MM.1S (cell line): ENCODE data around the gene KRT6C.

ENCODE experiments used
- DNase-seq: peaks from one replicate; pipeline ENCODE4 v3.0.0-alpha.2; 2015
- H2AFZ ChIP-seq: fragments of 300-600 bp; sonication (generic); 2 replicates; pipeline ENCODE4 v1.6.0; 2016; ENCODE audit warnings: antibody characterized with exemption, low read length
- H3F3A ChIP-seq: fragments of 300-600 bp; sonication (generic); 2 replicates; pipeline ENCODE4 v1.6.1; 2016; ENCODE audit warnings: mild to moderate bottlenecking, antibody characterized with exemption, low read length, moderate library complexity, mixed read lengths; ENCODE audit not compliant: insufficient read depth
- H3K27ac ChIP-seq: fragments of 300-600 bp; sonication (generic); 2 replicates; pipeline ENCODE4 v1.5.1; 2016; ENCODE audit warnings: mild to moderate bottlenecking, low read length
- H3K27me3 ChIP-seq: fragments of 300-600 bp; sonication (generic); replicated peaks from 2 replicates; pipeline ENCODE4 v1.6.0; 2016; ENCODE audit warnings: low read length; ENCODE audit not compliant: insufficient read depth
- H3K36me3 ChIP-seq: fragments of 300-600 bp; sonication (generic); replicated peaks from 2 replicates; pipeline ENCODE4 v1.6.1; 2016; ENCODE audit warnings: mild to moderate bottlenecking, low read length, mixed read lengths; ENCODE audit not compliant: insufficient read depth
- H3K4me1 ChIP-seq: fragments of 300-600 bp; sonication (generic); 2 replicates; pipeline ENCODE4 v1.6.1; 2016; ENCODE audit warnings: low read length, mixed read lengths
- H3K4me2 ChIP-seq: fragments of 300-600 bp; sonication (generic); 2 replicates; pipeline ENCODE4 v1.6.0; 2016; ENCODE audit warnings: low read depth, low read length
- H3K4me3 ChIP-seq: fragments of 300-600 bp; sonication (generic); 2 replicates; pipeline ENCODE4 v1.5.1; 2016; ENCODE audit warnings: low read length, mixed read lengths
- H3K79me2 ChIP-seq: fragments of 300-600 bp; sonication (generic); 2 replicates; pipeline ENCODE4 v1.6.1; 2016; ENCODE audit warnings: mixed run types, low read length, mixed read lengths
- H3K9ac ChIP-seq: fragments of 300-600 bp; sonication (generic); 2 replicates; pipeline ENCODE4 v1.6.1; 2016; ENCODE audit warnings: low read length, mixed read lengths
- H3K9me2 ChIP-seq: fragments of 300-600 bp; sonication (generic); replicated peaks from 2 replicates; pipeline ENCODE4 v1.6.1; 2016; ENCODE audit warnings: mild to moderate bottlenecking, low read length, mixed read lengths; ENCODE audit not compliant: insufficient read depth
- H3K9me3 ChIP-seq: fragments of 300-600 bp; sonication (generic); replicated peaks from 2 replicates; pipeline ENCODE4 v1.6.1; 2016; ENCODE audit warnings: mild to moderate bottlenecking, low read length, mixed read lengths; ENCODE audit not compliant: insufficient read depth
- H4K20me1 ChIP-seq: fragments of 300-600 bp; sonication (generic); 2 replicates; pipeline ENCODE4 v1.6.1; 2016; ENCODE audit warnings: mild to moderate bottlenecking, low read length, moderate library complexity, mixed read lengths; ENCODE audit not compliant: insufficient read depth
- EZH2 ChIP-seq: fragments of 300-600 bp; sonication (generic); optimal IDR thresholded peaks from 2 replicates; pipeline ENCODE3; 2017; ENCODE audit warnings: low read depth, mild to moderate bottlenecking, antibody characterized with exemption, low read length, mixed read lengths
- EZH2phosphoT487 ChIP-seq: fragments of 300-600 bp; sonication (generic); IDR thresholded peaks from 2 replicates; pipeline ENCODE4 v1.6.1; 2018; ENCODE audit warnings: antibody characterized with exemption, low read length
- TF ChIP-seq, protein P1 (sequence below): fragments of 300-600 bp; sonication (generic); IDR thresholded peaks from 2 replicates; pipeline ENCODE4 v1.5.1; 2016; ENCODE audit warnings: antibody characterized with exemption, low read length, mixed read lengths

The KRT6C gene

DNA sequence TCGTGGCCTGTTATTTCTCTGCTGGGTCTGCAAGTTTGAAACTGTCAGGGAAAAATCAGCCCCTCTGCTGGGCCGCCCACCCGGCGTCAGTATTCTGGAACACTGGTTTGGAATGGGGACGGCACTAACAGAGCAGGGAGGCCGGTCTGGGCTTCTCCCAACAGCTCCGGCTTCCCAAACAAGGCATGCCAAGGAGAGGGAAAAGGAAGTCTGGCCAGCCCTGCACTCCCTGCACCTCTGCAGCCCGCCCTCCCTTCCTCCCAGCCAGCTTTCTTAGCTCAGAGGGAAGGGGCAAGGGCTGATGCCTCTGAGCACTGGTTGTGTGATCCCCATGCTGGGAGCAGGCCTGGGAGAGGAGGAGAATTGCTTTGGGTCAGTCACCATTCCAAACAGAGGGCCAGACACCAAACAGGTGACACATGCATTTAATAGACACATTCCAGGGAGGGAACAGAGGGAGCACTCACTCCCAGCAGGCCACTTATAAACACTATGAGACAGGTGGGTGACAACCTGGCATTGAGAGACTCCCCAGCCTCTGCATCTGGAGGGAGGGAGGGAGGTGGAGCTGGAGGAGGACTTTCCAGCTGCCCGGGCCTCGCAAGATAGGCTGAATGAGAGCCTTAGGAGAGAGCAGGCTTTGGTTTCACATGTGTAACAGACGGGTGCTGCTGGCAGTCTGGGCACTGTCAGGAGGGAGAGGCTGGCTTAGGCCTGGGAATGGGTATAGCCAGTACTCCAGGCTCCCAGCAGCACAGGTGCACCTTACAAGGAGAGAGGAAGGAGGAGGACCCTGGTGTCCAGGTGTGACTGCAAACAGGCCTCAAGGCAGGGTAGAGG lies 49.7 kb downstream of the KRT6C start:
- TF ChIP-seq EZH2phosphoT487 (no peak), EZH2 (no peak)
- TF ChIP-seq, protein P1, sequence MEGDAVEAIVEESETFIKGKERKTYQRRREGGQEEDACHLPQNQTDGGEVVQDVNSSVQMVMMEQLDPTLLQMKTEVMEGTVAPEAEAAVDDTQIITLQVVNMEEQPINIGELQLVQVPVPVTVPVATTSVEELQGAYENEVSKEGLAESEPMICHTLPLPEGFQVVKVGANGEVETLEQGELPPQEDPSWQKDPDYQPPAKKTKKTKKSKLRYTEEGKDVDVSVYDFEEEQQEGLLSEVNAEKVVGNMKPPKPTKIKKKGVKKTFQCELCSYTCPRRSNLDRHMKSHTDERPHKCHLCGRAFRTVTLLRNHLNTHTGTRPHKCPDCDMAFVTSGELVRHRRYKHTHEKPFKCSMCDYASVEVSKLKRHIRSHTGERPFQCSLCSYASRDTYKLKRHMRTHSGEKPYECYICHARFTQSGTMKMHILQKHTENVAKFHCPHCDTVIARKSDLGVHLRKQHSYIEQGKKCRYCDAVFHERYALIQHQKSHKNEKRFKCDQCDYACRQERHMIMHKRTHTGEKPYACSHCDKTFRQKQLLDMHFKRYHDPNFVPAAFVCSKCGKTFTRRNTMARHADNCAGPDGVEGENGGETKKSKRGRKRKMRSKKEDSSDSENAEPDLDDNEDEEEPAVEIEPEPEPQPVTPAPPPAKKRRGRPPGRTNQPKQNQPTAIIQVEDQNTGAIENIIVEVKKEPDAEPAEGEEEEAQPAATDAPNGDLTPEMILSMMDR: no peak
- H3K9me3 ChIP-seq: no peaks in the 10 kb centered on the region
- no peak overlapping the region for H2AFZ ChIP-seq
- no peaks in the 10 kb centered on the region for H3K9me2 ChIP-seq
- H3K4me3 ChIP-seq: no peak overlapping the region
- H3F3A ChIP-seq: no peaks in the 10 kb centered on the region
- no peak for DNase-seq
- no peaks in the 10 kb centered on the region for H3K36me3 ChIP-seq
- H4K20me1 ChIP-seq: no peaks in the 10 kb centered on the region
- peaks cover 44% of the 10 kb centered on the region for H3K27me3 ChIP-seq
- H3K27ac ChIP-seq: no peak overlapping the region
- no peaks in the 10 kb centered on the region for H3K79me2 ChIP-seq
- no peaks in the 10 kb centered on the region for H3K4me1 ChIP-seq
- H3K4me2 ChIP-seq: no peak overlapping the region
- no peak overlapping the region for H3K9ac ChIP-seq

DNA sequence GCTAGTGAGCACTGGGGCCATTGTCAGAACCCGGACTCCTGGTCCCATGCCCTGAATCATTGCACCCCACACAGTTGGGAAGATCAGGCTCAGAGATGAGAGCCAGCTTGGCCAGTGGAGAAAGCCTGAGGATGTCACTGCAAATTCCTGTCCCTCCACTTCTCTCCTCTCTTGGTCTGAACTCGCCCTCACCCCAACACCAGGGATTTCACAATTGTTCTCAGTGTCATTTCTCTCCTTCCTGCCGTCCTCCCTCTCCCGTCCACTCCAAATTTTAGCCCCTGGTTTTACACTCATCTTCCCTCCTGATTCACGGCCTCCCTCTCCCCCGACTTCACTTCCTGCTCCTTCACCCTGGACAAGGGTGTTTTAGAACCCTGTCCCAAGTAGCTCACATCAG lies 50.6 kb downstream of the KRT6C start:
- Histone ChIP-seq H3K9me3 (no peaks in the 10 kb centered on the region), H3K4me2 (no peak overlapping the region), H3K9ac (no peak overlapping the region), H3K4me1 (no peaks in the 10 kb centered on the region), H3K27ac (no peak overlapping the region), H3K27me3 (peaks cover 39% of the 10 kb centered on the region), H3K79me2 (no peaks in the 10 kb centered on the region), H3K36me3 (no peaks in the 10 kb centered on the region), H2AFZ (no peak overlapping the region), H3K4me3 (no peak overlapping the region), H4K20me1 (no peaks in the 10 kb centered on the region), H3F3A (no peaks in the 10 kb centered on the region), H3K9me2 (no peaks in the 10 kb centered on the region)
- TF ChIP-seq EZH2: no peak
- TF ChIP-seq, protein P1: no peak
- no peak for TF ChIP-seq EZH2phosphoT487
- no peak for DNase-seq

DNA sequence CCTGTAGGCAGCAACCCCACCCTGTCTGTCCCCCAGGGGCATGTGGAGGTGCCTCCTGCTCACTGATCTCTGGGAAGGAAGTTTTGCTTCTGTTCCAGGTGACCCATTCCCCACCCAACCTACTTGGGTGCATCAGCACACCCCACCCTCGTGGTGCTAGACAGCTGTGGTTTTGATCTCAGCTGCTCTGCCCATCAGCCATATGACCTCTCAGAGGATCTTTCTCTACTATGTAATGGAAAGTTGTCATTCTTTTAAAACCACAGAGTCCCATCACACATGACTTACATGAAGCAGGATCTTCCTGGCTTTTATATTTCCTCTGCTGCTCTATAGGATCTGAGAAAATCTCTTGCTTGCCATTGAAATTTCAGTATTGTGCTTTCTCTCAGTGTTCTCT lies 53.9 kb downstream of the KRT6C start:
- Histone ChIP-seq H3K4me2 (no peak overlapping the region), H3K36me3 (no peaks in the 10 kb centered on the region), H2AFZ (no peak overlapping the region), H3K4me1 (no peaks in the 10 kb centered on the region), H3K27me3 (peaks cover 11% of the 10 kb centered on the region; the same call in 1 of the 2 replicates), H3F3A (no peaks in the 10 kb centered on the region), H3K9me2 (no peaks in the 10 kb centered on the region), H3K4me3 (no peak overlapping the region), H3K27ac (no peak overlapping the region), H3K9me3 (no peaks in the 10 kb centered on the region), H3K9ac (no peak overlapping the region), H3K79me2 (no peaks in the 10 kb centered on the region), H4K20me1 (no peaks in the 10 kb centered on the region)
- DNase-seq: no peak
- TF ChIP-seq EZH2phosphoT487 (no peak), EZH2 (no peak)
- TF ChIP-seq, protein P1: no peak
